ENCODE measurements around the gene CCDC77.
"Not testable (repeated sequence)": the region's sequence is repeated elsewhere in the genome, so short reads cannot be mapped to it uniquely, and the experiment has no call there.

The CCDC77 gene

GRCh38 chr12:401235-402028, at the start of gene CCDC77:
CCDC77 (plus strand) TSS chr12:401644; CDS start chr12:409384, 7,740 bp downstream.
- H3K4me1 ChIP-seq (ENCODE audit: control insufficient read depth in 1 of 2, insufficient read depth in 1 of 2, low read depth in 1 of 2, low read length in 1 of 2): peaks cover 12 to 16% of the 10 kb centered on the region in 2 experiments

DNA sequence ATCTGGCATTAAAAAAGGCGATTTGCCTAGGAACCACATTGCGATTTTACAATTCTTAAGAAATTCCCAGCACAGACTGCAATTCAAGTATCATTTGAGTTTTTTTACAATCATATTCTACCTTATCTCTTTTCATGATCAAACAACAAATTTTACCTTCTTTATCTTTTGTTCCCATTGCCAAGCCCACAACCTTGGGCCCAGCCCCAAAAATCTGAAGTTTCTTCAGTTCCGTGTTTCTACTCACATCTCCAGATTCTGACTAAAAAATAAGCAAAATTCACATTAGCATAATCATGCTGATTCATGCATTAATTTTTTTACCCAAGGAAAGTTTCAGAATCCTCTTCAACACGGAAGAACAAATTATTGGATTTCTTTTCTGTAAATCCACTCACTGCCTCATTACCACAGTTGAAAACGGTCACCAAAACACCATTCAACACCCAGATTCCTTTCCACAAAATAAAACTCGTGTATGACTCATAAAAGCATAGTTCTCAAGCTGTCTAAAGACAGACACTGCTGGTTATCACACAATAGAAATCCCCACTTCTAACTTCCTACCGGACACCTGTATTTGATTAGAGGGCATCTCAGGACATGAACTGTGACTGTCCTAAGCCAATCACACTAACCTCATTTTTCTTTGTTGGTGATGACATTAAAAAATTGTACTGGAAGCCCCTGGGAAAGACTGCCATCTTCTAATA, 45.0 kb upstream of the CCDC77 start:
- H3K36me3 ChIP-seq: peaks cover 93% of the 10 kb centered on the region
- no peak overlapping the region for H3K27ac ChIP-seq
- H3K27me3 ChIP-seq: no peaks in the 10 kb centered on the region
- H3K4me1 ChIP-seq (ENCODE audit: control insufficient read depth in 1 of 2, insufficient read depth in 1 of 2, low read depth in 1 of 2, low read length in 1 of 2): no peaks in the 10 kb centered on the region
- H3K4me3 ChIP-seq (ENCODE audit: low read depth in 1 of 2, low read length in 1 of 2): no peak overlapping the region
- H3K9me3 ChIP-seq: no peaks in the 10 kb centered on the region
- TF ChIP-seq, protein P1, sequence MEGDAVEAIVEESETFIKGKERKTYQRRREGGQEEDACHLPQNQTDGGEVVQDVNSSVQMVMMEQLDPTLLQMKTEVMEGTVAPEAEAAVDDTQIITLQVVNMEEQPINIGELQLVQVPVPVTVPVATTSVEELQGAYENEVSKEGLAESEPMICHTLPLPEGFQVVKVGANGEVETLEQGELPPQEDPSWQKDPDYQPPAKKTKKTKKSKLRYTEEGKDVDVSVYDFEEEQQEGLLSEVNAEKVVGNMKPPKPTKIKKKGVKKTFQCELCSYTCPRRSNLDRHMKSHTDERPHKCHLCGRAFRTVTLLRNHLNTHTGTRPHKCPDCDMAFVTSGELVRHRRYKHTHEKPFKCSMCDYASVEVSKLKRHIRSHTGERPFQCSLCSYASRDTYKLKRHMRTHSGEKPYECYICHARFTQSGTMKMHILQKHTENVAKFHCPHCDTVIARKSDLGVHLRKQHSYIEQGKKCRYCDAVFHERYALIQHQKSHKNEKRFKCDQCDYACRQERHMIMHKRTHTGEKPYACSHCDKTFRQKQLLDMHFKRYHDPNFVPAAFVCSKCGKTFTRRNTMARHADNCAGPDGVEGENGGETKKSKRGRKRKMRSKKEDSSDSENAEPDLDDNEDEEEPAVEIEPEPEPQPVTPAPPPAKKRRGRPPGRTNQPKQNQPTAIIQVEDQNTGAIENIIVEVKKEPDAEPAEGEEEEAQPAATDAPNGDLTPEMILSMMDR (IDR thresholded peaks at IDR 0.05): no peak

More at GRCh38 chr12:401235-402028, at the start of gene CCDC77:
- TF ChIP-seq, protein P1 (IDR thresholded peaks at IDR 0.05): peak; percentile 71
- H3K36me3 ChIP-seq: no peaks in the 10 kb centered on the region
- H3K4me3 ChIP-seq (ENCODE audit: low read depth in 1 of 2, low read length in 1 of 2): peak within 1 kb of the TSS; percentile 84 to 99
- H3K27me3 ChIP-seq: no peaks in the 10 kb centered on the region
- H3K9me3 ChIP-seq: no peaks in the 10 kb centered on the region
- H3K27ac ChIP-seq: peak within 1 kb of the TSS; percentile 76

GRCh38 chr12:359091-359490, 42.4 kb upstream of the CCDC77 start:
- Histone ChIP-seq H3K9me3 (no peaks in the 10 kb centered on the region), H3K27me3 (no peaks in the 10 kb centered on the region), H3K4me3 (ENCODE audit: low read depth in 1 of 2, low read length in 1 of 2) (no peak overlapping the region), H3K4me1 (ENCODE audit: control insufficient read depth in 1 of 2, insufficient read depth in 1 of 2, low read depth in 1 of 2, low read length in 1 of 2) (no peaks in the 10 kb centered on the region), H3K36me3 (peaks cover 93% of the 10 kb centered on the region), H3K27ac (no peak overlapping the region)
- TF ChIP-seq, protein P1 (IDR thresholded peaks at IDR 0.05): no peak

- Histone ChIP-seq H3K27me3 (no peaks in the 10 kb centered on the region), H3K4me1 (ENCODE audit: control insufficient read depth in 1 of 2, insufficient read depth in 1 of 2, low read depth in 1 of 2, low read length in 1 of 2) (no peaks in the 10 kb centered on the region), H3K4me3 (ENCODE audit: low read depth in 1 of 2, low read length in 1 of 2) (no peak overlapping the region), H3K9me3 (no peaks in the 10 kb centered on the region), H3K27ac (no peak overlapping the region), H3K36me3 (peaks cover 77% of the 10 kb centered on the region)
- TF ChIP-seq, protein P1 (IDR thresholded peaks at IDR 0.05): no peak
These were observed 34.6 kb upstream of the CCDC77 start for GRCh38 chr12:366820-367219.

GRCh38 chr12:367972-368371, 33.5 kb upstream of the CCDC77 start:
- H3K4me1 ChIP-seq (ENCODE audit: control insufficient read depth in 1 of 2, insufficient read depth in 1 of 2, low read depth in 1 of 2, low read length in 1 of 2): no peaks in the 10 kb centered on the region
- TF ChIP-seq, protein P1 (IDR thresholded peaks at IDR 0.05): no peak
- H3K4me3 ChIP-seq (ENCODE audit: low read depth in 1 of 2, low read length in 1 of 2): no peak overlapping the region
- no peak overlapping the region for H3K27ac ChIP-seq
- no peaks in the 10 kb centered on the region for H3K9me3 ChIP-seq
- H3K36me3 ChIP-seq: peaks cover 66% of the 10 kb centered on the region
- H3K27me3 ChIP-seq: no peaks in the 10 kb centered on the region

- H3K36me3 ChIP-seq: peaks cover 45% of the 10 kb centered on the region
- H3K27me3 ChIP-seq; H3K9me3 ChIP-seq; H3K27ac ChIP-seq; H3K4me1 ChIP-seq (ENCODE audit: control insufficient read depth in 1 of 2, insufficient read depth in 1 of 2, low read depth in 1 of 2, low read length in 1 of 2); H3K4me3 ChIP-seq (ENCODE audit: low read depth in 1 of 2, low read length in 1 of 2): not testable (repeated sequence)
These were observed 30.5 kb upstream of the CCDC77 start for GRCh38 chr12:370739-371485.
